HG03575 (cell line): ENCODE data around the gene MAP3K13.
"Not testable (repeated sequence)": the region's sequence is repeated elsewhere in the genome, so short reads cannot be mapped to it uniquely, and the experiment has no call there.

ENCODE experiments used
- ATAC-seq: cut with Tn5 transposase; IDR thresholded peaks from one replicate; pipeline ENCODE4 v1.9.1; 2021; ENCODE audit not compliant: unreplicated experiment, insufficient number of reproducible peaks, low FRiP score; ENCODE audit errors: extremely low read depth

MAP3K13 gene

DNA sequence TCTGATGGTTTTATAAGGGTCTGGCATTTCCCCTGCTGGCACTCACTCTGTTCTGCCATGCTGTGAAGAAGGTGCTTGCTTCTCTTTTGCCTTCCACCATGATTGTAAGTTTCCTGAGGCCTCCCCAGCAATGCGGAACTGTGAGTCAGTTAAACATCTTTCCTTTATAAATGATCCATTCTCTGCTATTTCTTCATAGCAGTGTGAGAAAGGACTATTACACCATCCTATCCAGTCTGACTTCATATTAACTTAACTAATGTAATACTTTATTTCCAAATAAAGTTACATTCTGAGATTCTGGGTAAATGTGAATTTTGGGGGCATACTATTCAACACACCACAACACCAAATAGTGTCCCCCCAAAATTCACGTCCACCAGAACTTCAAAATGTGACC, 22.2 kb upstream of the MAP3K13 start:
- no peak for ATAC-seq

GRCh38 chr3:185341616-185342458, 21.1 kb upstream of the MAP3K13 start:
- ATAC-seq: no peak

- no peak for ATAC-seq
Observed at GRCh38 chr3:185342459-185343174, 20.3 kb upstream of the MAP3K13 start.

GRCh38 chr3:185347399-185347798, 15.5 kb upstream of the MAP3K13 start:
- ATAC-seq: no peak

GRCh38 chr3:185350841-185351240, 12.1 kb upstream of the MAP3K13 start:
- ATAC-seq: no peak

- ATAC-seq: no peak
Observed at GRCh38 chr3:185351396-185351795, 11.5 kb upstream of the MAP3K13 start.

GRCh38 chr3:185353225-185353624, 9.7 kb upstream of the MAP3K13 start:
- no peak for ATAC-seq

DNA sequence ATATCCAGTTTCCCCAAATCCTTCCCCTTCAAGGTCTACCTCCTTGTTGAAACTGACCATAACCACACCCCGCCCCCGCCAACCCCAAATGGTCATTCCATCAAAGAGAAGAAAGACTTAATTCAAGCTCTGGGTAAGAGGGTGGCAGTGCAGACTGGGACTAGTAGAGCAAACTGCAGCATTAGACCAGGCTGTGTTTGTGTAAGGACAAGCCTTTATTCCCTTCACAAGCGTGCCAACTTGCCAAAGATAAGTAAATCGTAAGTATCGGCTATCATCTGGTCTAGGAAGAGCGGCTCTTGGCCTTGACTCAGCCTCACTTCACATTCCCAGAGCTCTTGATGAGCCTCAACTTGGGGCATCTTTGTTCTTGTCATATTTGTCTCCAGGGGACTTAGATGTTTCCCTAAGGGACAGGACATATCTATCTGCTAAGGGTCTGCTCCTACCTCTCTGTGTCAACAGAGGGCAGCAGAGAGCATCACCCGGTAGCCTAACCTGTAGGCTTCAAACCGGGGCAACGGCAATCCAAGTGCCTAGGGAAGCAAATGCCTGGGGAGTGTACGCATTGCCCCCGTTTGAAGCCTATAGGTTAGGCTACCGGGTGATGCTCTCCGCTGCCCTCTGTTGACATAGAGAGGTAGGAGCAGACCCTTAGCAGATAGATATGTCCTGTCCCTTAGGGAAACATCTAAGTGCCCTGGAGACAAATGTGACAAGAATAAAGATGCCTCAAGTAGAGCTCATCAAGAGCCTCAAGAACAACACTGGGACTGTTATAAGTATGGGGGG, 8.9 kb upstream of the MAP3K13 start:
- ATAC-seq: peak; percentile 87

DNA sequence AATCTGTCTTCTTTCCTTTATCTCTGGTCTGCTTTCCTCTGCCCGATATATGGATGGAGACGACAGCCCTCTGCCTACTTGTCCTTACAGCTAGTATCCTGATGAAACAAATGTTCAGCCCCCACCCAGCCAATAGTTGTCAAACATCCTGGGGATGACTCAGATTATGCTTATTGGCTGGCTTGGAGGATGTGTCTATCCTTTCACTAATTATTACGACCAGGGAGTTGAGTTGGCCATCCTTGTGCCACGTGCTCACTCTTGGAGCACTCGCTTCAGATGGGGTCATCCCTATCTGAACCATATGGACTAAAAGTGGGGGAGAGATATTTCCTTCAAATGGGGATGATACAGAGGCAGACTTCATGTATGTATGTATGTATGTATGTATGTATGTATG, 6.4 kb upstream of the MAP3K13 start:
- no peak for ATAC-seq

- no peak for ATAC-seq
Observed at GRCh38 chr3:185361920-185362319, 1.0 kb upstream of the MAP3K13 start.

DNA sequence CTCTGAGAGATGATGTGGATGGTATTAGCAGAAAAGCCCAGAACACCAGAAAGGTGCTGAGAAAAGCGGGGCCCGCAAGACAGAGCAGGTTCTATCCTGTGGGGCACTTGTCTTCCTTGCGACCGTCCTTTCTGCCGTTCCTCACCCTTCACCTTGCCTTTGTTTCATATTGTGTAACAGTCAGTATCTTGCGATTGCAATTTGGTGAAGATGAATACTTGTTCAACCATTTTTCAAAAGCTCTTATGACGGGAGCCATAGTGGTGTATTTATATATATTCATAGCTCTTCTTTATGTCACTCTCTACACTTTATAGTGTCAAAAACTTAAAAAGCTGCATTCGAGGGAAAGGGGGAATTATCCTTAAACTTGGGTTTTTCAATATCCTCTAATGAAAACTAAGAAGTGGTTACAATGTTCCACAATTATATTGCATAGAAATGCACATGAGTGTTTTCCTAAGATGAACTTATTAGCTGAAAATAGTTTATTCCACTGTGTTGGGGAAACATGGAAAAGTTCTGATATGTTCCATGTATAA, 797 bp downstream of the MAP3K13 start:
- ATAC-seq: no peak

- ATAC-seq: no peak
Observed at GRCh38 chr3:185365291-185366073, 2.5 kb downstream of the MAP3K13 start.

DNA sequence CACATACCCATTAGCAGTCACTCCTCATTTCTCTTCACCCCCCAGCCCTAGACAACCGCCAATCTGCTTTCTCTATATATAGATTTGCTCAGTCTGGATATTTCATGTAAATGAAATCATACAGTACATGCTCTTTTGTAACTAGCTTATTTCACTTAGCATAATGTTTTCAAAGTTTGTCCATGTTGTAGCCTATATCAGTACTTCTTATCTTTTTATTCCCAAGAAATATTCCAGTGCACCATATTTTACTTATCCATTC, 3.1 kb downstream of the MAP3K13 start:
- ATAC-seq: no peak

- no peak for ATAC-seq
Observed at GRCh38 chr3:185366913-185367312, 4.0 kb downstream of the MAP3K13 start.

DNA sequence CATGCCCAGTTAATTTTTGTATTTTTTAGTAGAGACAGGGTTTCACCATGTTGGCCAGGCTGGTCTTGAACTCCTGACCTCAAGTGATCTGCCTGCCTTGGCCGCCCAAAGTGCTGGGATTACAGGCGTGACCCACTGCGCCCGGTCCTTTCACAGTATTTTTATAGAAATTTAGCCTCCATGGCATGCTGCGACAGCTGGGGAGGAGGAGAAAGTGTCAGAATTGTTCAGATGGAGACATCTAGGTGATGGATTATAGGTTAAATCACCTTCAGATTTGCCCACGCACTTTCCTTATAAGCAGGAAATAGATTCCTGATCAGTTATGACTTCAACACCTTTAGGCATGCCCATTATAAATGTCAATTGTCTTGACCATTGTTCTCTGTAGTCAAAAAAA, 7.4 kb downstream of the MAP3K13 start:
- not testable (repeated sequence) for ATAC-seq

- no peak for ATAC-seq
Observed at GRCh38 chr3:185371306-185372074, 8.6 kb downstream of the MAP3K13 start.

DNA sequence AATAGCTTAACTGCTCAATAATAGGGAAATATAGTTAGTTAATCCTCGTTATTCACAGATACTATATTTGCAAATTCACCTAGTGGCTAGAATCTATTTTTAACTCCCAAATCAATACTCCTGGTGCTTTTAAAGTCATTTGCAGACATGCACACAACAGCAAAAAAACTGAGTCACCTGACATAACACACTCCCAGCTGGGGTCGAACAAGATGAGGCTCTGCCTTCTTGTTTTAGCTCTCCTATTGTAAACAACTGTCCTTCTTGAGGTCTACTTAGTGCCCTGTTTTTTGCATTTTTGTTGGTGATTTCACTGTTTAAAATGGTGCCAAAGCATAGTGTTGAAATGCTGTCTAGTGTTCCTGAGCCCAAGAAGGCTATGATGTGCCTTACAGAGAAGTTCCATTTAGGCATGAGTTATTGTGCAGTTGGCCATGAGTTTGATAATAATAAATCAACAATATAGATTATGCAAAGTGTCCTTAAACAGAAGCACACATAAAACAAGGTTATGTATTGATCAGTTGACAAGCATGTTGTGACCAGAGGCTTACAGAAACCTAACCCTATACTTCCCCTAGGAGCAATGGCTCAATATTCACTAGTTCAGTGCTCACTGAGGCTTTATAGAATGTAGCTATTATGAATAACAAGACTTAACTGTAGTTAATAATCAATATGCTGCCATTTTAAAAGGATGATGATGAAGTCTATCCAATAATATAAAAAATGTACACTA, 18.6 kb downstream of the MAP3K13 start:
- ATAC-seq: no peak

DNA sequence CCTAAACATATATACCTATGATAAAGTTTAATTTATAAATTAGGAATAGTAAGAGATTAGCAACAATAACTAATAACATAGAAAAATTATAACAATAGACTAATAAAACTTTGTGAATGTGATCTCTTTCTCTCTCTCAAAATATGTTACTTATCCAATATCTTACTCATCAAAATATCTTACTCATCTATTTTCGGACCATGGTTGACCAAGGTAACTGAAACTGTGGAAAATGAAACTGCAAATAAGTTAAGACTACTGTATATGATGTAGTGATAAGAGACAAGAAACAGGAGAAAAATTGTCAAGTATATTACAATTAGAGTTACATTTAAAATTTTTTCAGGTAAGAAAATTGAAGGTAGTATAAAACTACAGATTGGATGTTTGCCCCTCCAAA, 19.2 kb downstream of the MAP3K13 start:
- no peak for ATAC-seq
